Inflammatory macrophage treated with lipopolysaccharide for 1 hour (primary cell): ENCODE data around the gene PIGT.

Source experiments
- DNase-seq, 2 donors: peaks; one replicate each; pipeline ENCODE4 v3.0.0-alpha.2; 2020 to 2022

Gene PIGT

GRCh38 chr20:45415822-45416637 lies at the start of gene PIGT:
TSS of gene PIGT (plus strand) at chr20:45416141. CDS start at chr20:45416157, 16 bp downstream.
- DNase-seq = peak; percentile 83 to 85

- DNase-seq = no peak
These were observed 49.7 kb upstream of the PIGT start for GRCh38 chr20:45366192-45366591.

- DNase-seq = no peak
These were observed 49.3 kb upstream of the PIGT start for GRCh38 chr20:45366631-45367030.

GRCh38 chr20:45367126-45367525 lies 48.8 kb upstream of the PIGT start:
- DNase-seq = no peak

- DNase-seq = peak; percentile 75 to 81
These were observed 47.5 kb upstream of the PIGT start for GRCh38 chr20:45368221-45368980.

- DNase-seq = no peak
These were observed 45.3 kb upstream of the PIGT start for GRCh38 chr20:45370571-45371160.

GRCh38 chr20:45372241-45372640 lies 43.7 kb upstream of the PIGT start:
- no peak for DNase-seq

- no peak for DNase-seq
These were observed 43.1 kb upstream of the PIGT start for GRCh38 chr20:45372646-45373352.

- peak; percentile 57 to 89 for DNase-seq
These were observed 42.4 kb upstream of the PIGT start for GRCh38 chr20:45373353-45374100.

GRCh38 chr20:45374101-45374467 lies 41.9 kb upstream of the PIGT start:
- no peak for DNase-seq

GRCh38 chr20:45374966-45375365 lies 41.0 kb upstream of the PIGT start:
- no peak for DNase-seq

GRCh38 chr20:45377269-45377668 lies 38.7 kb upstream of the PIGT start:
- DNase-seq = no peak

GRCh38 chr20:45378191-45378590 lies 37.8 kb upstream of the PIGT start, which contains the start of gene TP53TG5:
TSS of gene TP53TG5 (minus strand) at chr20:45378325. CDS start at chr20:45378236, 89 bp downstream.
- DNase-seq = no peak

GRCh38 chr20:45387274-45387673 lies 28.7 kb upstream of the PIGT start:
- no peak for DNase-seq

GRCh38 chr20:45390931-45391330 lies 25.0 kb upstream of the PIGT start:
- no peak for DNase-seq

GRCh38 chr20:45391559-45391958 lies 24.4 kb upstream of the PIGT start:
- DNase-seq = no peak

- no peak for DNase-seq
These were observed 23.2 kb upstream of the PIGT start for GRCh38 chr20:45392733-45393132.

- DNase-seq = no peak
These were observed 21.5 kb upstream of the PIGT start for GRCh38 chr20:45394221-45395113.

- DNase-seq = no peak
These were observed 20.9 kb upstream of the PIGT start for GRCh38 chr20:45395114-45395415.

- DNase-seq = no peak
These were observed 16.9 kb upstream of the PIGT start for GRCh38 chr20:45399018-45399417.

- no peak for DNase-seq
These were observed 15.5 kb upstream of the PIGT start for GRCh38 chr20:45400346-45401031.
